Omental fat pad (tissue), 4 donors: ENCODE measurements around the gene RTN4RL2. TPM values are rescaled to one million over a fixed set of nuclear protein-coding genes. Genes with fewer than 3 reads are reported as not detected.

Source experiments
- ATAC-seq: fragments of 150-250 bp; one replicate; pipeline ENCODE4 v1.9.1; 2016; ENCODE audit warnings: mild to moderate bottlenecking, moderate library complexity; ENCODE audit not compliant: low FRiP score
- DNase-seq: peaks from one replicate; pipeline ENCODE4 v3.0.0-alpha.2; 2019; ENCODE audit warnings: low spot score
- total RNA-seq, 4 donors: library from RNA; depleted of rRNA; stranded (reverse); fragments of >200 nt; gene quantifications; one replicate each; pipeline ENCODE4 v1.1.0, GENCODE V29; 2016
- TF ChIP-seq, protein P1 (sequence below), 3 donors: fragments of 450-650 bp; IDR thresholded peaks; one replicate each; pipeline ENCODE4 v1.5.1; 2016 to 2017; ENCODE audit warnings: antibody characterized with exemption in 3 of 3, mild to moderate bottlenecking in 3 of 3, moderate library complexity in 2 of 3

RTN4RL2 gene
- total RNA-seq, 4 donors from 2014 or later, result 0.25 to 1.4 (median 0.74) TPM; not detected in 1

DNA sequence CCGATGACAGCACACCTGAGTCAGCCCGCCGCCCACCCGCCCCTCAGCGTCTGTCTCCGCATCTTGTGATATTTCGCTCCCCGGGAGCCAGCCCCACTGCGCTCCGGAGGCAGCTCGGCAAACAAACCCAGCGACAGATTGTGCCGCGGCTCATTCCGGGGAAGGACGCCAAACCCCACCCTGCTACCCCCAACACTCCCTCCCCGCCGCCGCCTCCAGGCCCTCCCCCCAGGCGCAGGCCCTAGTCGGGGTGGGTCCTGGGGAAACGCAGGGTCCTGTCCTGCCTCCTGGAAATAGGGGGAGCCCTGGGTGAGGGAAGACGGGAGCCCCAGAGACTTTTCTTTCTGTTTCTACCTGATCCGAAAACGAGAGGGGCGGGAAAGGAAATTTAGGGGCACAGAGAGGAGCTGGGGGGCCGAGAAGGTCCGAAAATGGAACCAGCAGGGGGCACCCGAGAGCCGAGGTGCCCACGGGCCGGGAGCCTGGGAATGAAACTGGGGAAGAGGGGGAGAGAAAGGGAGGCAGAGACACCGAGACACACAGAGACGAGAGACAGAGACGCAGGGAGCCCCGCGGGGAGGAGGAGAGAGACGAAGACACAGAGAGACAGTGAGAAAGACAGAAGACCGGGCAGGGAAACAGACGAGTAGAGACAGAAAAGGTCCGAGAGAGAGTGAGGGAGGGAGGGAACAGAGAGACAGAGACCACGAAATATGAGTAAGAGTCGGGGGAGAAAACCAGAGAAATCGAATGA lies 1.7 kb upstream of the RTN4RL2 start:
- peak; percentile 56 for DNase-seq
- TF ChIP-seq, protein P1, sequence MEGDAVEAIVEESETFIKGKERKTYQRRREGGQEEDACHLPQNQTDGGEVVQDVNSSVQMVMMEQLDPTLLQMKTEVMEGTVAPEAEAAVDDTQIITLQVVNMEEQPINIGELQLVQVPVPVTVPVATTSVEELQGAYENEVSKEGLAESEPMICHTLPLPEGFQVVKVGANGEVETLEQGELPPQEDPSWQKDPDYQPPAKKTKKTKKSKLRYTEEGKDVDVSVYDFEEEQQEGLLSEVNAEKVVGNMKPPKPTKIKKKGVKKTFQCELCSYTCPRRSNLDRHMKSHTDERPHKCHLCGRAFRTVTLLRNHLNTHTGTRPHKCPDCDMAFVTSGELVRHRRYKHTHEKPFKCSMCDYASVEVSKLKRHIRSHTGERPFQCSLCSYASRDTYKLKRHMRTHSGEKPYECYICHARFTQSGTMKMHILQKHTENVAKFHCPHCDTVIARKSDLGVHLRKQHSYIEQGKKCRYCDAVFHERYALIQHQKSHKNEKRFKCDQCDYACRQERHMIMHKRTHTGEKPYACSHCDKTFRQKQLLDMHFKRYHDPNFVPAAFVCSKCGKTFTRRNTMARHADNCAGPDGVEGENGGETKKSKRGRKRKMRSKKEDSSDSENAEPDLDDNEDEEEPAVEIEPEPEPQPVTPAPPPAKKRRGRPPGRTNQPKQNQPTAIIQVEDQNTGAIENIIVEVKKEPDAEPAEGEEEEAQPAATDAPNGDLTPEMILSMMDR (IDR thresholded peaks at IDR 0.05), result peak in 1 of 3 donors; percentile 38
- peak; percentile 58 for ATAC-seq

DNA sequence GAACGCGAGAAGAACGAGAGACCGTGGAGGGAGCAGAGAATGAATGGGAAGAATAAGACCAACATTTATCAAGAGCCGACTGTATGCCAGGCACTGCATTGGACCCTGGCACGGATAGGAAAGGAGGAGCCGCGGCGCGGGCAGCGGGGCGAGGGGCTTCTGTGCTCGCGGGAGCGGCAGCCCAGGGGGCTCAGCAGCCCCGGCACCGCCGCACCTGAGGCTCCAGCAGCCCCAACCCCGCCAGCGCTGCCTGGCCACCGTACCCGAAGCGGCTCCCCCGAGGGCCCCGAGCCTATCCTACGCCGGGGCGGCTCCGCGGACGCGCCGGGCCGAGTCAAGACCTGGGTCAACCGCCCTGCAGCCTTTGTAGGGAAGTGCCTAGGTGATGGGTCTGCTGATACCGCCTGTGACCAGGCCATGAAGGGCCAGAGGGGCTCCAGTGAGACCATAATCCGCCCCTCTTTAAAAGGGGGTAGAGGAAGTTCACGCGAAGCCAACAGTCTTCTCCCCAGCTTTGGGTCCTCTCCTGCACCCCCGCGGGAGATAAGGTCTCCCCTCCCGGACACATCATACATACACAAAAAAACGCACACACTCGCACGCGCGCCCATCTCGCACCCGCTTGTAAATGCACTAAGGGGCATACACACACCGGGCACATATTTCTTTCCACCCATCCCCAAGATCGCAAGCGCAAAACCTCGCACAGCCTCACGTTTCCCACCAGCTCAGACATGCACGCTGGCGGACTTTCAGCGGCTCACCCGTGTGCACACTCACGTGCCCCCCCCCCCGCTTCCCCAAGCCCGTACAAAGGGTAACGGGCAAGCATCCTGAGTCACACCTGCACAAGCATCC lies 935 bp upstream of the RTN4RL2 start:
- ATAC-seq (no peak), DNase-seq (no peak)

DNA sequence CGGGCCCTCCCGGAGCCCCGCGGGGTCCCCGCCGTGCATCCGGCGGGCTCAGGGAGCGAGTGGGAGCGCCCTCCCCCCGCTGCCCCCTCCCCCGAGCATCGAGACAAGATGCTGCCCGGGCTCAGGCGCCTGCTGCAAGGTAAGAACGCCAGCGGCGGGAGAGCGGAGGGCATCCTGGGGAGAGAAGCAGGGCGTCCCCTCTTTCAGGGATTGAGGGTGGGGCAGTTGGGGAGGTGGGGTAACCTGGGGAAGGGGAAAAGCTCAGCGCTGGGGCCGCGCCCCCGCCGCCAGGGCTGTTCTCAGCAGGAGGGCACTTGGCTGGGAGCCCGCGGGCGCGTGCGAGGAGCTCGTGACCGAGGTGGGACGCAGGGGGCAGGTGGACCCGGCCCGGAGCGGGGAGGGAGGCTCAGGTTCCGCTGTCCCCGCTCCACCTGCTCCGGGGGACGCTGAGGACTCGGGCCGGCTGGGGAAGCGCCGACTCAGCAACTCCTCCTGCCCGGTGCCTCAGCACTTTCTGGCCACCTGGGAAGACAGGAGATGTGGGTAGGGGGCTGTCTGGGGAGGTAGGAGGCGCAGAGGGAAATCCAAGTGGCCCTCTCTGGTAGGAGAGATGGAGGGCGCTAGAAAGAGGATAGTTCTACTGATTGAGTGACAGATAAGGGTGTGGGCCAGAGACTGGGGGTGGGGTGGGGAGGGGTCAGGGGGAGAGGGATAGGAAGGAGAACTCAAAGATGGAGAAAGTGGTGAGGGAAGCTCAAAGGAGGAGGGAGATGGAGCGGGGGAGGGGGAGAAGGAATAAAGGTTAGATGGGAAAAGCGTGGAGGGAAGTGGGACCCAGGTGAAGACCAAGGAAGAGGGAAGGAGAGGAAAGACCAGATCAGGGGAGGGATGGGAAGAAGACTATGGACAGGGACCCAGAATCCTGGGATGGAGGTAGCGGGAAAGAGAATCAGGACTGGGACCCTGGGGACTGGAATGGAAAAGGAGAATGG lies 726 bp downstream of the RTN4RL2 start:
- DNase-seq, result no peak
- TF ChIP-seq, protein P1 (IDR thresholded peaks at IDR 0.05), result no peak
- ATAC-seq, result no peak

More for the DNA sequence above, 935 bp upstream of the RTN4RL2 start:
- TF ChIP-seq, protein P1 (IDR thresholded peaks at IDR 0.05), result no peak

DNA sequence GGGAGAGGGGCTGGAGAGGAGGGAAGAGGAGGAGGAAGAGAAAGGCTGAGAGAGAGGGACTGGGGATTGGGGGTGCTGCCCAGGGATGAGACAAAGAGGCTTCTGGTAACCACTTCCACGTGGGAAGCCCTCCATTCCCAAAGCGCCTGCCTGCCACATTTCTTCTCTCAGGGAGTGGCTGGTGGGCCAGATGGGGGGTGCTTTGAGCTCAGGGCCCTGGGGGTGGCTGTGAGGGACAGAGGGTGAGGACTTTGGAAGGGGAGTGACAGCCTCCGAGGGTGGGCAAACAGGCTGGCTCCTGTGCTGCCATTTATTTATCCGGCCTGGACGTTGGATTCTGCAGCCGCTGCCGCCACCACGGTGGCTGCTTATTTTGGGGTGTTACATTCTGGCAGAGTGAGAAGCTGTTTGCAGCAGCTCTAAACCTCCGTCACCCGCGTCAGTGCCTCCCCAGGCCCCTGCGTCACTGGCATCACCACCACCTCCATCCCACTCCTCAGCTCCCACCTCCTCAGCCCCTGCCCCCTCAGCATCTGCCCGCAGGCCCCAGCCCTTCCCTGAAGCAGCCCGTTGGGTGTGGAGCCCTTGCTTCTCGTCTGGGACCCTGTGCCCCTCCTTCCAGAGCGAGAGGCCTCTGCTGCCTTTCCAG lies 1.6 kb downstream of the RTN4RL2 start:
- no peak for DNase-seq
- TF ChIP-seq, protein P1 (IDR thresholded peaks at IDR 0.05), result no peak

DNA sequence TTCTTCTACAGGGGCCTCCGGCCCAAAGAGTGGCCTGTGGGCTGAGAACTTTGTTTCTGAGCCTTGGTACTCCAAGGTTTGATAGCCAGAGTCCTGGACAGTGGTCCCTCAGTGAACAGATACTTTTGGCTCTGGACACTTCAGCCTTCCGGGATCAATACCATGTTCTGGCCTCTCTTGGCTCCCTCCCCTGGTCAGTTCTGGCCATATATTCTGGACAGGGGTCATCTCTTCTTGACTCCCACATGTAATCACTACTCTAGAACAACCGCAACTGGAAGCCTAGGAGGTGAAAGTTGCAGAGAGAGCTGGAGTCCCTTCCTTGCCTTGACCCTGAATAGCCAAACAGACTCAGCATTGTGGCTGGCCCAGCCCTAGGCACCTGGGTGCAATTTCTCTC lies 2.3 kb downstream of the RTN4RL2 start:
- TF ChIP-seq, protein P1 (IDR thresholded peaks at IDR 0.05), result no peak
- DNase-seq (no peak), ATAC-seq (no peak)

More for the DNA sequence above, 1.6 kb downstream of the RTN4RL2 start:
- no peak for ATAC-seq
